ENCODE results near the gene ITSN1. TPM values are rescaled to one million over a fixed set of nuclear protein-coding genes. Genes with fewer than 3 reads are reported as not detected.
"Not testable (repeated sequence)": the region's sequence is repeated elsewhere in the genome, so short reads cannot be mapped to it uniquely, and the experiment has no call there.

ITSN1 gene
- total RNA-seq, 1 donor from 2014 or later = 116 TPM

DNA sequence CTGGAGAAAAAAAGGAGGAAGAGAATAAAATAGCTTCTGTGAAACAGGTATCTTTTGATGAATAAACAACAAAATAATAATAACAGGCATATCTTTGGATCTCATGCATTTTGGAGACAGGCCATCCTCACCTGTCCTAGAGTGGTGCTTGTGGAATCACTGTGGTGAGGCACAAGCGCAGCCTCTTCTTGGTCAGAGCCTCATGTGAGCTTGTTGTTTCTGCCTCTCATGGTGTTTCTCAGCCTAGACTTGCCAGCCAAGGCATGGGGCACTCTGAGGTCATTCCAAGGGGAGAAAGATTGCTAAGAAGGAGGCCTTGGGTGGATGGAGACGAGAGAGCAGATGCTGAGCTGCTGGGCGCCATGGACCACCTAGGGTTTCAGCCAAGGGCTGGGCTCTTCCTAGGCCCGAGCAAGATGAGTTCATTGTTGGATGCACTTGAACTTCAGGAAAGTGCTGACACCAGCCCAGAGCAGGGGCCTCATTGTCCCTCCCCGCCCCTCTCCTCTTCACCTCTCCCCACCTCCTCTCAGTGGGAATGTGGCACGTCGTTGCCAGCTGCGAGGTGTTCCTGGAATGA lies 223.8 kb downstream of the ITSN1 start:
- no peak for DNase-seq (ENCODE audit: low spot score, unreplicated experiment)
- H3K4me3 Mint-ChIP-seq (ENCODE audit: low read depth) = no peak overlapping the region
- H3K27ac Mint-ChIP-seq = no peak overlapping the region
- H3K4me1 Mint-ChIP-seq (ENCODE audit: low read depth) = no peaks in the 10 kb centered on the region
- peaks cover 6% of the 10 kb centered on the region for H3K36me3 Mint-ChIP-seq (ENCODE audit: insufficient read depth)
- no peaks in the 10 kb centered on the region for H3K27me3 Mint-ChIP-seq
- TF ChIP-seq, protein P1, sequence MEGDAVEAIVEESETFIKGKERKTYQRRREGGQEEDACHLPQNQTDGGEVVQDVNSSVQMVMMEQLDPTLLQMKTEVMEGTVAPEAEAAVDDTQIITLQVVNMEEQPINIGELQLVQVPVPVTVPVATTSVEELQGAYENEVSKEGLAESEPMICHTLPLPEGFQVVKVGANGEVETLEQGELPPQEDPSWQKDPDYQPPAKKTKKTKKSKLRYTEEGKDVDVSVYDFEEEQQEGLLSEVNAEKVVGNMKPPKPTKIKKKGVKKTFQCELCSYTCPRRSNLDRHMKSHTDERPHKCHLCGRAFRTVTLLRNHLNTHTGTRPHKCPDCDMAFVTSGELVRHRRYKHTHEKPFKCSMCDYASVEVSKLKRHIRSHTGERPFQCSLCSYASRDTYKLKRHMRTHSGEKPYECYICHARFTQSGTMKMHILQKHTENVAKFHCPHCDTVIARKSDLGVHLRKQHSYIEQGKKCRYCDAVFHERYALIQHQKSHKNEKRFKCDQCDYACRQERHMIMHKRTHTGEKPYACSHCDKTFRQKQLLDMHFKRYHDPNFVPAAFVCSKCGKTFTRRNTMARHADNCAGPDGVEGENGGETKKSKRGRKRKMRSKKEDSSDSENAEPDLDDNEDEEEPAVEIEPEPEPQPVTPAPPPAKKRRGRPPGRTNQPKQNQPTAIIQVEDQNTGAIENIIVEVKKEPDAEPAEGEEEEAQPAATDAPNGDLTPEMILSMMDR (IDR thresholded peaks at IDR 0.05; ENCODE audit: unreplicated experiment) = no peak
- H3K9me3 Mint-ChIP-seq (ENCODE audit: low read depth) = no peaks in the 10 kb centered on the region

DNA sequence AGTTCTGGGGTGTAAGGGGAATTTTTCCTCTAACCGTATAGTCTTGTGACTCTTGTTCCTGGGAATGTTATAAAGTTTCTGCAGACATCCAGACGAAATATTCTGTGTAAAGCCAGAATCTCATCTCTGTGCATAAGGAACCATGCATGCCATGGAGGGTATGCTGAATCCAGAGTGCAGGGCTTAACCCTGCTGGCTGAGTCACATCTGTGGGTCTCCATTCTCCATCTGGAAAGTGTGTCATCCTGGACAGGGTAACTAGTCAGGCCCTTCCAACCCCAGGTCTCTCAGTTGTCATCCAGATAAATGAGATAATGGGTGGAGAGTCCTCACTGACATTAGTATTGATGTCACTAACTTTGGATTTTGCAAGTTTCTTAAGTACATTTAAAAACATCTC lies 224.5 kb downstream of the ITSN1 start:
- TF ChIP-seq, protein P1 (IDR thresholded peaks at IDR 0.05; ENCODE audit: unreplicated experiment) = no peak
- no peak overlapping the region for H3K4me3 Mint-ChIP-seq (ENCODE audit: low read depth)
- H3K27ac Mint-ChIP-seq = no peak overlapping the region
- H3K27me3 Mint-ChIP-seq = no peaks in the 10 kb centered on the region
- peaks cover 6% of the 10 kb centered on the region for H3K36me3 Mint-ChIP-seq (ENCODE audit: insufficient read depth)
- H3K9me3 Mint-ChIP-seq (ENCODE audit: low read depth) = no peaks in the 10 kb centered on the region
- no peaks in the 10 kb centered on the region for H3K4me1 Mint-ChIP-seq (ENCODE audit: low read depth)
- DNase-seq (ENCODE audit: low spot score, unreplicated experiment) = no peak

DNA sequence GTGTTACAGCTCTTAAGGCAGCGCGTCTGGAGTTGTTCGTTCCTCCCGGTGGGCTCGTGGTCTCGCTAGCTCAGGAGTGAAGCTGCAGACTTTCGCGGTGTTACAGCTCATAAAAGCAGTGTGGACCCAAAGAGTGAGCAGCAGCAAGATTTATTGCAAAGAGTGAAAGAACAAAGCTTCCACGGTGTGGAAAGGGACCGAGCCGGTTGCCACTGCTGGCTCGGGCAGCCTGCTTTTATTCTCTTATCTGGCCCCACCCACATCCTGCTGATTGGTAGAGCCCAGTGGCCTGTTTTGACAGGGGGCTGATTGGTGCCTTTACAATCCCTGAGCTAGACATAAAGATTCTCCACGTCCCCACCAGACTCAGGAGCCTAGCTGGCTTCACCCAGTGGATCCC lies 225.6 kb downstream of the ITSN1 start:
- not testable (repeated sequence) for H3K4me1 Mint-ChIP-seq (ENCODE audit: low read depth); H3K27ac Mint-ChIP-seq; H3K4me3 Mint-ChIP-seq (ENCODE audit: low read depth); H3K36me3 Mint-ChIP-seq (ENCODE audit: insufficient read depth); H3K9me3 Mint-ChIP-seq (ENCODE audit: low read depth); H3K27me3 Mint-ChIP-seq; DNase-seq (ENCODE audit: low spot score, unreplicated experiment)

DNA sequence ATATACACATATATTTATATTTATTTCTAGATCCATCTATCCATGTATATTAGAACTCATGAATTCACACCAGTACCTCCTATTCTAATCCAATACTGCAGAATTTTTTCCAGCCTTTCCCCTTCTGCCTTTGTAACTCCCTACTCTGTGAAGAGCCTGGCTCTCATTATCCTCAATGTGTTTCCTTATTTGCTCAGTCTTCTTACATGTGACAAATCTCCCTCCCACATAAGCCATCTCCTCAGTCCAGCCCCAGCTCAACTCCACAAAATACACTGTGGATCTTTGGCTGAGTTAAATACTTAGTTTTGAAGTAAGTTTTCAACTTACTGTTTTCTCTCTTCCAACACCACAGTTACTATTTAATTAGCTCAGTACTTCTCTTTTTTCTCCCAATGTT lies 227.6 kb downstream of the ITSN1 start:
- TF ChIP-seq, protein P1 (IDR thresholded peaks at IDR 0.05; ENCODE audit: unreplicated experiment) = no peak

DNA sequence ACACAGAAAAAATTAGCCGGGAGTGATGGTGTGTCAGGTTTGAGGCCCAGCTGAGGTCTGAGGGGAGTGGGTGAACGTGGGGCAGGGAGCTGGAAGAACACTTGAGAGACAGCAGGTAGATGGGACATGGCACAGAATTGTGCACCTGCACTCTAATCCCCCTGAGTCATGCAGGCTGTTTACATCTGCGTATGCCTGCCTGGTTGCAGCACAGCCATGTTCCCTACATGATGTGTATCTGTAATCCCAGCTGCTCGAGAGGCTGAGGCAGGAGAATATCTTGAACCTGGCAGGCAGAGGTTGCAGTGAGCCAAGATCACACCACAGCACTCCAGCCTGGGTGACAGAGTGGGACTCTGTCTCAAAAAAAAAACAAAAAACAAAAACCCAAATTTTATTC lies 228.5 kb downstream of the ITSN1 start:
- H3K27ac Mint-ChIP-seq = no peak overlapping the region

More for the DNA sequence above, 227.6 kb downstream of the ITSN1 start:
- H3K4me1 Mint-ChIP-seq (ENCODE audit: low read depth) = no peaks in the 10 kb centered on the region
- peaks cover 6% of the 10 kb centered on the region for H3K36me3 Mint-ChIP-seq (ENCODE audit: insufficient read depth)
- H3K9me3 Mint-ChIP-seq (ENCODE audit: low read depth) = no peaks in the 10 kb centered on the region
- DNase-seq (ENCODE audit: low spot score, unreplicated experiment) = no peak
- no peak overlapping the region for H3K27ac Mint-ChIP-seq
- H3K27me3 Mint-ChIP-seq = no peaks in the 10 kb centered on the region
- H3K4me3 Mint-ChIP-seq (ENCODE audit: low read depth) = no peak overlapping the region

DNA sequence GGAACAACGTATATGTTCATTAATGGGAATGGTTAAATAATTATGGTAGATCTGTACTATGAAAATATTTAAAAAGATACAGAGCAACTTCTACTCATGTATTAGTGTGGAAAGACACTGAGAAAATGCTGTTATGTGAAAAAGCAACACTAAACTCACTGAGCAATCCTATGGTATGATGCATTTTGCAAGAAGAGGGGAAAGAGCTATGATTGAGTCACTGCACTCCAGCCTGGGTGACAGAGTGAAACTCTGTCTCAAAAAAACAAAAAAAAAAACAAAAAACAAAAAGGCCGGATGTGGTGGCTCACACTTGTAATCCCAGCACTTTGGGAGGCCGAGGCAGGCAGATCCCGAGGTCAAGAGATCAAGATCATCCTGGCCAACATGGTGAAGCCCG lies 228.9 kb downstream of the ITSN1 start:
- H3K9me3 Mint-ChIP-seq (ENCODE audit: low read depth) = no peaks in the 10 kb centered on the region
- no peak for DNase-seq (ENCODE audit: low spot score, unreplicated experiment)
- TF ChIP-seq, protein P1 (IDR thresholded peaks at IDR 0.05; ENCODE audit: unreplicated experiment) = no peak
- H3K4me1 Mint-ChIP-seq (ENCODE audit: low read depth) = no peaks in the 10 kb centered on the region
- H3K4me3 Mint-ChIP-seq (ENCODE audit: low read depth) = no peak overlapping the region
- H3K27me3 Mint-ChIP-seq = no peaks in the 10 kb centered on the region
- no peak overlapping the region for H3K27ac Mint-ChIP-seq
- peaks cover 6% of the 10 kb centered on the region for H3K36me3 Mint-ChIP-seq (ENCODE audit: insufficient read depth)

More for the DNA sequence above, 228.5 kb downstream of the ITSN1 start:
- Mint-ChIP-seq H3K27me3 (no peaks in the 10 kb centered on the region), H3K9me3 (ENCODE audit: low read depth) (no peaks in the 10 kb centered on the region), H3K4me1 (ENCODE audit: low read depth) (no peaks in the 10 kb centered on the region), H3K4me3 (ENCODE audit: low read depth) (no peak overlapping the region), H3K36me3 (ENCODE audit: insufficient read depth) (peaks cover 6% of the 10 kb centered on the region)
- no peak for DNase-seq (ENCODE audit: low spot score, unreplicated experiment)
- TF ChIP-seq, protein P1 (IDR thresholded peaks at IDR 0.05; ENCODE audit: unreplicated experiment) = no peak
